Measurements from ENCODE around the gene LRMDA.

LRMDA gene

DNA sequence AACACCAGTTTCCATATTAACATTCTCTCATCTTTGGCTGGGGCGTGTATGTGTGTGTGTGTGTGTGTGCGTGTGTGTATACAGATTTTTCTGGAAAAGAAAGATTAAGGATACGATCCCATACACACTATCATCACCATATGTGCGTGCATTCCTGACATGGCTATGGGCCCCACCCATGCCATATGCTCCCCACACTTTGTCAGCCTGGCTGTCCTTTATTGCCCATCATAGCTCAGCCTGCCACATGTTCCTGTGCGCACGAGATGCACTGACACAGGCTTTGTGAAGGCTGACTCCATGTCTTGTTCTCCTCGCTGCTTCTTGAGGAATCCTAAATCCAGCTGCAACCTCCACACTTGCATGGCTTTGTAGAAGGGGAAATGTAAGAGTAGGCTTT is 984.1 kb downstream of the LRMDA start:
- H3K9me3 ChIP-seq (ENCODE audit: insufficient read depth, low read length) = no peaks in the 10 kb centered on the region
- H4K20me1 ChIP-seq (ENCODE audit: low read depth, low read length) = no peaks in the 10 kb centered on the region
- H3K27me3 ChIP-seq (ENCODE audit: low read length) = no peaks in the 10 kb centered on the region
- no peak overlapping the region for H3K9ac ChIP-seq (ENCODE audit: low read length)
- no peak overlapping the region for H3K27ac ChIP-seq (ENCODE audit: low read depth, low read length)
- no peak overlapping the region for H3K4me2 ChIP-seq (ENCODE audit: low read depth, low read length, poor library complexity, severe bottlenecking)
- H2AFZ ChIP-seq (ENCODE audit: low read depth, low read length, severe bottlenecking) = no peak overlapping the region
- H3F3A ChIP-seq (ENCODE audit: insufficient read depth) = no peaks in the 10 kb centered on the region
- H3K9me2 ChIP-seq (replicated peaks; ENCODE audit: insufficient read depth, low read length) = no peaks in the 10 kb centered on the region
- no peaks in the 10 kb centered on the region for H3K79me2 ChIP-seq (ENCODE audit: insufficient read depth, low read length)
- no peaks in the 10 kb centered on the region for H3K36me3 ChIP-seq (ENCODE audit: low read length)
- H3K4me3 ChIP-seq (ENCODE audit: insufficient read depth, low read length, poor library complexity, severe bottlenecking) = no peak overlapping the region
- no peak for TF ChIP-seq EZH2phosphoT487 (conservative IDR thresholded peaks at IDR 0.05; ENCODE audit: low read length)
- TF ChIP-seq, protein P1, sequence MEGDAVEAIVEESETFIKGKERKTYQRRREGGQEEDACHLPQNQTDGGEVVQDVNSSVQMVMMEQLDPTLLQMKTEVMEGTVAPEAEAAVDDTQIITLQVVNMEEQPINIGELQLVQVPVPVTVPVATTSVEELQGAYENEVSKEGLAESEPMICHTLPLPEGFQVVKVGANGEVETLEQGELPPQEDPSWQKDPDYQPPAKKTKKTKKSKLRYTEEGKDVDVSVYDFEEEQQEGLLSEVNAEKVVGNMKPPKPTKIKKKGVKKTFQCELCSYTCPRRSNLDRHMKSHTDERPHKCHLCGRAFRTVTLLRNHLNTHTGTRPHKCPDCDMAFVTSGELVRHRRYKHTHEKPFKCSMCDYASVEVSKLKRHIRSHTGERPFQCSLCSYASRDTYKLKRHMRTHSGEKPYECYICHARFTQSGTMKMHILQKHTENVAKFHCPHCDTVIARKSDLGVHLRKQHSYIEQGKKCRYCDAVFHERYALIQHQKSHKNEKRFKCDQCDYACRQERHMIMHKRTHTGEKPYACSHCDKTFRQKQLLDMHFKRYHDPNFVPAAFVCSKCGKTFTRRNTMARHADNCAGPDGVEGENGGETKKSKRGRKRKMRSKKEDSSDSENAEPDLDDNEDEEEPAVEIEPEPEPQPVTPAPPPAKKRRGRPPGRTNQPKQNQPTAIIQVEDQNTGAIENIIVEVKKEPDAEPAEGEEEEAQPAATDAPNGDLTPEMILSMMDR (IDR thresholded peaks at IDR 0.05; ENCODE audit: insufficient read depth, low read length, poor library complexity, severe bottlenecking) = no peak

DNA sequence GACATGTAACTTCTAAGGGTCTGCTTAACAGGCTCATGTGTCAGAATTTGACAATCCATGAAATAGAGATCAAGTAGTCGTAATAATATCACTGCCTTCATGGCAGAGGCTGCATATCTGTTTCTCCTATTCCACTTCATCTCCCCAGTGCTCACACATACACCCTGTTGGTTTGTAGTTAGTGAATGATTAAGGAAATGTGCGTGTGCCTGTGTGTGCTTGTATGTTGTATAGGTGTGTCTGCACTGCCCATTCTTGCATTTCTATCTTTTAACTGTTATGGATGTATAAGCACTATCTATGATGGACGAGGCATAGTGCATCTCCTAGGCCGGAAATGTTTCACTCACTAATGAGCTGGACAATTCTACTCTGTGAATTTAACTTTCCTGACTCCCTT is 985.2 kb downstream of the LRMDA start:
- H3K27ac ChIP-seq (ENCODE audit: low read depth, low read length) = no peak overlapping the region
- no peaks in the 10 kb centered on the region for H3K27me3 ChIP-seq (ENCODE audit: low read length)
- no peaks in the 10 kb centered on the region for H3F3A ChIP-seq (ENCODE audit: insufficient read depth)
- no peak for TF ChIP-seq EZH2phosphoT487 (conservative IDR thresholded peaks at IDR 0.05; ENCODE audit: low read length)
- TF ChIP-seq, protein P1 (IDR thresholded peaks at IDR 0.05; ENCODE audit: insufficient read depth, low read length, poor library complexity, severe bottlenecking) = no peak
- no peaks in the 10 kb centered on the region for H3K79me2 ChIP-seq (ENCODE audit: insufficient read depth, low read length)
- no peak overlapping the region for H3K4me2 ChIP-seq (ENCODE audit: low read depth, low read length, poor library complexity, severe bottlenecking)
- H4K20me1 ChIP-seq (ENCODE audit: low read depth, low read length) = no peaks in the 10 kb centered on the region
- no peak overlapping the region for H3K9ac ChIP-seq (ENCODE audit: low read length)
- H3K9me2 ChIP-seq (replicated peaks; ENCODE audit: insufficient read depth, low read length) = no peaks in the 10 kb centered on the region
- H3K36me3 ChIP-seq (ENCODE audit: low read length) = no peaks in the 10 kb centered on the region
- H2AFZ ChIP-seq (ENCODE audit: low read depth, low read length, severe bottlenecking) = no peak overlapping the region
- no peak overlapping the region for H3K4me3 ChIP-seq (ENCODE audit: insufficient read depth, low read length, poor library complexity, severe bottlenecking)
- no peaks in the 10 kb centered on the region for H3K9me3 ChIP-seq (ENCODE audit: insufficient read depth, low read length)

DNA sequence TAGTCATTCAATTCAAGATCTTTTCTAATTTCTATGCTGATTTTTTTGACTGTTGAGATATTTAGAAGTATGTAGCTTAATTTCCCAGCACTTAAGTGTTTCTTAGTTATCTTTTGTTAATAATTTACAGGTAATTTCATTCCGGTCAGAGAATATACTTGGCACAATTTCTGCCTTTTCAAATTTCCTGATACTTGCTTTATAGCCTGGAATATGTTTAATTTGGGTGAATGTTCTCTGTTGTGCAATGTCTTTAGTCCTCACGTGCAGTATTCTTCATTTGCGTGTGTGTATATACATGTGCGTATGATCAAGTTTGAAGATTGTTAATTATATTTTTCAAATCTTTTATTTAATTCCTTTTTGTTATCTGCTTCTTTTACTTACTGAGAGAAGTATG is 989.3 kb downstream of the LRMDA start:
- H3K4me3 ChIP-seq (ENCODE audit: insufficient read depth, low read length, poor library complexity, severe bottlenecking) = no peak overlapping the region
- H3K27me3 ChIP-seq (ENCODE audit: low read length) = no peaks in the 10 kb centered on the region
- H3K9me2 ChIP-seq (replicated peaks; ENCODE audit: insufficient read depth, low read length) = no peaks in the 10 kb centered on the region
- H2AFZ ChIP-seq (ENCODE audit: low read depth, low read length, severe bottlenecking) = no peak overlapping the region
- H3K79me2 ChIP-seq (ENCODE audit: insufficient read depth, low read length) = no peaks in the 10 kb centered on the region
- H3K9me3 ChIP-seq (ENCODE audit: insufficient read depth, low read length) = no peaks in the 10 kb centered on the region
- H3K36me3 ChIP-seq (ENCODE audit: low read length) = no peaks in the 10 kb centered on the region
- no peak overlapping the region for H3K27ac ChIP-seq (ENCODE audit: low read depth, low read length)
- H4K20me1 ChIP-seq (ENCODE audit: low read depth, low read length) = no peaks in the 10 kb centered on the region
- H3K4me2 ChIP-seq (ENCODE audit: low read depth, low read length, poor library complexity, severe bottlenecking) = no peak overlapping the region
- no peaks in the 10 kb centered on the region for H3F3A ChIP-seq (ENCODE audit: insufficient read depth)
- TF ChIP-seq, protein P1 (IDR thresholded peaks at IDR 0.05; ENCODE audit: insufficient read depth, low read length, poor library complexity, severe bottlenecking) = no peak
- TF ChIP-seq EZH2phosphoT487 (conservative IDR thresholded peaks at IDR 0.05; ENCODE audit: low read length) = no peak
- H3K9ac ChIP-seq (ENCODE audit: low read length) = no peak overlapping the region

Measured in SU-DHL-6 (cell line).